PC-3 (cell line): Measurements from ENCODE around the gene TSPAN9. TPM values are rescaled to one million over a fixed set of nuclear protein-coding genes. Genes with fewer than 3 reads are reported as not detected.
A peak's percentile ranks its signal among the peaks of the same experiment; 100 is the strongest.

Experiments
- ATAC-seq: fragments of 200-7000 bp; cut with Tn5 transposase; 2 replicates; pipeline ENCODE4 v1.9.1; 2020; ENCODE audit warnings: mild to moderate bottlenecking, moderate library complexity
- BruUV-seq: library from RNA; stranded (reverse); fragments of 400-500 nt; replicated peaks from 2 replicates; lab custom pipeline; 2021; lab: Mats Ljungman, UMichigan
- CTCF ChIA-PET: fragments of 300-600 bp; sonication (Branson Sonifier 250); formaldehyde crosslinking; loops from one replicate; lab custom pipeline; 2022; ENCODE audit warnings: antibody characterized with exemption; lab: Charles Lee
- POLR2A ChIA-PET: fragments of 300-600 bp; sonication (Branson Sonifier 250); formaldehyde crosslinking; loops from one replicate; lab custom pipeline; 2022; ENCODE audit warnings: antibody characterized with exemption; ENCODE audit not compliant: unreplicated experiment; lab: Charles Lee
- DNase-seq: peaks from one replicate; pipeline ENCODE4 v3.0.0-alpha.2; 2015
- H2AFZ ChIP-seq: fragments of 300-600 bp; sonication (generic); 2 replicates; pipeline ENCODE4 v1.6.0; 2016; ENCODE audit warnings: antibody characterized with exemption, low read length
- H3F3A ChIP-seq: fragments of 300-600 bp; sonication (generic); one replicate; pipeline ENCODE4 v1.6.0; 2017; ENCODE audit warnings: antibody characterized with exemption, low read length, control low read depth, mild to moderate bottlenecking; ENCODE audit not compliant: unreplicated experiment
- H3K27ac ChIP-seq: fragments of 300-600 bp; sonication (generic); 2 replicates; pipeline ENCODE4 v1.5.1; 2016; ENCODE audit warnings: mild to moderate bottlenecking, low read length
- H3K27me3 ChIP-seq: fragments of 300-600 bp; sonication (generic); 2 replicates; pipeline ENCODE4 v1.6.1; 2016; ENCODE audit warnings: low read length, mixed read lengths
- H3K36me3 ChIP-seq: fragments of 300-600 bp; sonication (generic); 2 replicates; pipeline ENCODE4 v1.6.1; 2016; ENCODE audit warnings: low read depth, mixed run types, low read length, mixed read lengths
- H3K4me1 ChIP-seq: fragments of 300-600 bp; sonication (generic); 2 replicates; pipeline ENCODE4 v1.5.1; 2016; ENCODE audit warnings: low read length; ENCODE audit not compliant: insufficient read depth
- H3K4me2 ChIP-seq: fragments of 300-600 bp; sonication (generic); 2 replicates; pipeline ENCODE4 v1.6.0; 2016; ENCODE audit warnings: low read length
- H3K4me3 ChIP-seq: fragments of 300-600 bp; sonication (generic); 2 replicates; pipeline ENCODE4 v1.5.1; 2016; ENCODE audit warnings: mild to moderate bottlenecking, low read length, mixed read lengths
- H3K79me2 ChIP-seq: fragments of 300-600 bp; sonication (generic); 2 replicates; pipeline ENCODE4 v1.6.1; 2017; ENCODE audit warnings: low read length, mixed read lengths
- H3K9ac ChIP-seq: fragments of 300-600 bp; sonication (generic); 2 replicates; pipeline ENCODE4 v1.6.0; 2016; ENCODE audit warnings: mild to moderate bottlenecking, low read length
- H3K9me2 ChIP-seq: fragments of 300-600 bp; sonication (generic); replicated peaks from 2 replicates; pipeline ENCODE4 v1.6.1; 2016; ENCODE audit warnings: mixed run types, low read length, mixed read lengths
- H3K9me3 ChIP-seq: fragments of 300-600 bp; sonication (generic); 2 replicates; pipeline ENCODE4 v1.6.1; 2016; ENCODE audit warnings: low read length, mixed read lengths
- H4K20me1 ChIP-seq: fragments of 300-600 bp; sonication (generic); 2 replicates; pipeline ENCODE4 v1.6.1; 2016; ENCODE audit warnings: low read length, mixed read lengths
- EZH2 ChIP-seq: fragments of 300-600 bp; sonication (generic); IDR thresholded peaks from one replicate; pipeline ENCODE4 v1.6.1; 2017; ENCODE audit warnings: antibody characterized with exemption, mild to moderate bottlenecking, low read length; ENCODE audit not compliant: unreplicated experiment
- EZH2phosphoT487 ChIP-seq: fragments of 300-600 bp; sonication (generic); IDR thresholded peaks from 2 replicates; pipeline ENCODE4 v1.6.1; 2018; ENCODE audit warnings: mild to moderate bottlenecking, antibody characterized with exemption, low read length, borderline replicate concordance
- intact Hi-C: fragments of 100-400 bp; cut with micrococcal nuclease; formaldehyde crosslinking; loops from 2 replicates; pipeline ENCODE4 v1.9.0; 2023
- total RNA-seq: library from RNA; depleted of rRNA; stranded (reverse); fragments of >200 nt; gene quantifications from 2 replicates; pipeline ENCODE4 v1.2.3, GENCODE V29; 2014
- TF ChIP-seq, protein P1 (sequence below): fragments of 300-600 bp; sonication (generic); conservative IDR thresholded peaks from 2 replicates; pipeline ENCODE4 v1.5.1; 2017; ENCODE audit warnings: antibody characterized with exemption, low read depth, mild to moderate bottlenecking, low read length

The TSPAN9 gene
- total RNA-seq, 1 experiment from 2014 or later, result 6.2 TPM

DNA sequence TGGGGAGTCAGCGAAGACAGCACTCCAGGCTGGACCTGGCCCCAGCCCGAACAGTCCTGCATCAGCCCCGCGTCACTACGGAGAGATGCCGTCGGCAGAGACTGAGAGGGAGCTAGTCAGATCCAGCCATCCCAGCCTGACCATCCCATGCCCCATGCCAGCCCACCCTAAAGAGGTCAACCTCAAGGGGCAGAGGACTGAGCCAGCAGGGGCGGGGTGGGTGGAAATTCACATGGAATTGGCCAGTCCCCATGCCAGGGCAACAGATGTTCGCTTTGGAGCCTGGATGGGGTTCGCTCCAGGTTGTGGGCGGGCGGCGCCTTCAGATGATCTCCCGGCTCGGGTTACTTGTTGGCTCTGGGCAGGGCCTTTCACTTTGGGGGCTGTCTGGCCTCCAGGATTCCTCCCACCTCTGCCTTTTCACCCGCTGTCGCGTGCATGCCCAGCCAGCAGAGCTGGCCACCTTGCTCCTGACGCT is 154.3 kb downstream of the TSPAN9 start:
- CTCF ChIA-PET, result no interaction called here
- Histone ChIP-seq H3K4me1 (no peaks in the 10 kb centered on the region), H3K27me3 (no peaks in the 10 kb centered on the region), H3K27ac (no peak overlapping the region), H4K20me1 (no peaks in the 10 kb centered on the region), H2AFZ (no peak overlapping the region), H3K4me3 (no peak overlapping the region), H3K79me2 (no peaks in the 10 kb centered on the region), H3K9ac (no peak overlapping the region), H3F3A (no peaks in the 10 kb centered on the region), H3K36me3 (no peaks in the 10 kb centered on the region), H3K9me3 (no peaks in the 10 kb centered on the region), H3K4me2 (no peak overlapping the region), H3K9me2 (no peaks in the 10 kb centered on the region)
- no peak for ATAC-seq
- POLR2A ChIA-PET, result no interaction called here
- intact Hi-C loops, result no loop called here
- BruUV-seq, result no TSS peak
- DNase-seq, result no peak
- TF ChIP-seq EZH2phosphoT487 (no peak), EZH2 (no peak)
- TF ChIP-seq, protein P1, sequence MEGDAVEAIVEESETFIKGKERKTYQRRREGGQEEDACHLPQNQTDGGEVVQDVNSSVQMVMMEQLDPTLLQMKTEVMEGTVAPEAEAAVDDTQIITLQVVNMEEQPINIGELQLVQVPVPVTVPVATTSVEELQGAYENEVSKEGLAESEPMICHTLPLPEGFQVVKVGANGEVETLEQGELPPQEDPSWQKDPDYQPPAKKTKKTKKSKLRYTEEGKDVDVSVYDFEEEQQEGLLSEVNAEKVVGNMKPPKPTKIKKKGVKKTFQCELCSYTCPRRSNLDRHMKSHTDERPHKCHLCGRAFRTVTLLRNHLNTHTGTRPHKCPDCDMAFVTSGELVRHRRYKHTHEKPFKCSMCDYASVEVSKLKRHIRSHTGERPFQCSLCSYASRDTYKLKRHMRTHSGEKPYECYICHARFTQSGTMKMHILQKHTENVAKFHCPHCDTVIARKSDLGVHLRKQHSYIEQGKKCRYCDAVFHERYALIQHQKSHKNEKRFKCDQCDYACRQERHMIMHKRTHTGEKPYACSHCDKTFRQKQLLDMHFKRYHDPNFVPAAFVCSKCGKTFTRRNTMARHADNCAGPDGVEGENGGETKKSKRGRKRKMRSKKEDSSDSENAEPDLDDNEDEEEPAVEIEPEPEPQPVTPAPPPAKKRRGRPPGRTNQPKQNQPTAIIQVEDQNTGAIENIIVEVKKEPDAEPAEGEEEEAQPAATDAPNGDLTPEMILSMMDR, result no peak

DNA sequence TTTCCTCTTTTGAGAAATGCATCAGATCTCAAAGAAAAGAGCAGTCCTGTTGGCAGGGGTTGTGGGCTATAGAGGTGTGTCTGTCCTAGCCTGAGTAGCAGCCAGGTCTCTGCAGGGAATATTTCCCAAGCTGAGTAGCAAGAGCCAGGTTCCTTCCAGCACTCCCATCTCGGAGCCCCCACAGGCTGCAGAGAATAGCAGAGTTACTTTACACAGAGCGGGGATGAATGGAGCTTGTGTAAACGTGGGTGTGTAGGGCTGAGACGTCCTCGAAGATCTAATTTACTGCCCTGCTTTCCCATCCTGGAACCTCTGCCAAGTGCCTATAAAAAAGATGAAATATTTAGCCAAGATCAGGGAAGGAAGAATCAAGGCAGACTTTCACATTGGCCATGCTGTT is 156.6 kb downstream of the TSPAN9 start:
- TF ChIP-seq EZH2, result no peak
- no peak for TF ChIP-seq EZH2phosphoT487
- TF ChIP-seq, protein P1, result no peak
- ATAC-seq, result peak; percentile 90
- no peaks in the 10 kb centered on the region for H3K9me2 ChIP-seq
- no peak overlapping the region for H3K27ac ChIP-seq
- no peak overlapping the region for H2AFZ ChIP-seq
- intact Hi-C loops, result no loop called here
- H3K79me2 ChIP-seq, result no peaks in the 10 kb centered on the region
- DNase-seq, result peak; percentile 3
- ChIA-PET POLR2A (no interaction called here), CTCF (no interaction called here)
- BruUV-seq, result no TSS peak
- H3K9ac ChIP-seq, result no peak overlapping the region
- H3K4me1 ChIP-seq, result no peaks in the 10 kb centered on the region
- H3K9me3 ChIP-seq, result no peaks in the 10 kb centered on the region
- no peaks in the 10 kb centered on the region for H3K27me3 ChIP-seq
- no peaks in the 10 kb centered on the region for H3K36me3 ChIP-seq
- no peak overlapping the region for H3K4me3 ChIP-seq
- H3F3A ChIP-seq, result no peaks in the 10 kb centered on the region
- H4K20me1 ChIP-seq, result no peaks in the 10 kb centered on the region
- H3K4me2 ChIP-seq, result no peak overlapping the region

DNA sequence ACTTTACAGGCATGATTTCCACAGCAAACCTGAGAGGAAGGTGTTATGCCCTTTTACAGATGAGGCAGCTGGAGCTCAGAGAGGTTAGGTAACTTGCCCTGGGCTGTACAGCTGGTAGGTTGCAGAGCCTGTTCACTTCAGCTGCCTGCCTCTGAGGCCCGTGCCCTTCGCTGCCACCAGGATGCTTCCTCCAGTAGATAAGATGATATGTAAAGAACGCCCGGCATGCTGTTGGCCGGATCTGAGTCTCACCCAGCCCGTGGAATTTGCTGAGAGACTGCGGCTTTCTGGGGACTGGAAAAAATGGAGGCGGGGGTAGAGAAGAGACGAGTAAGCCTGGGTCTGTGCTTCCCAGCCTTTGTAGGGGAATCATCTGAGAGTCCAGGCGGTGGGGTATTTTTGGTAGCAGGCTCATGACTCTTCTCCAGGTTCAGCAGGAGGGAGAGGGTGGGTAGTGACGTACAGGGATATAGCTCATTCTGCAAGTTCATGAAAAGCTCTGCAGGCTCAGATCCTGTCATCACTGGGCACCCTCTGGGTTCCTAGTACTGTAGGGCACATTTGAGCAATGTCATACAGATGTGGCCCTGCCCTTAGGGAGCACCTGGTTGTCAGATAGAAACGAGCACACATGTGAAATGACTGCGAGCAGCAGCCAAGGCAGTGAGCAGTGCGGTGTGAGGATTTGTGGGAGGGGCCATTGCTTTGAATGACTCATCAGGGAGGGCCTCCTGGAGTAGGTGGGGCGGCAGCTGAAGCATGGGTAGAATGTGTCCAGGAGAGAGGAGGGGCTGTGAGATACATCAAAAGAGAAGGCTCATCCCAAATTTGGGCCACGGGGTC is 159.4 kb downstream of the TSPAN9 start:
- no peaks in the 10 kb centered on the region for H4K20me1 ChIP-seq
- ChIA-PET CTCF (no interaction called here), POLR2A (no interaction called here)

More for the DNA sequence above, 159.4 kb downstream of the TSPAN9 start:
- no peaks in the 10 kb centered on the region for H3K9me3 ChIP-seq
- H3K9ac ChIP-seq, result no peak overlapping the region
- DNase-seq, result peak; percentile 53
- intact Hi-C loops, result no loop called here
- TF ChIP-seq, protein P1, result no peak
- TF ChIP-seq EZH2phosphoT487, result no peak
- no peak for TF ChIP-seq EZH2
- no peaks in the 10 kb centered on the region for H3K4me1 ChIP-seq
- H3K79me2 ChIP-seq, result no peaks in the 10 kb centered on the region
- H2AFZ ChIP-seq, result no peak overlapping the region
- no peaks in the 10 kb centered on the region for H3K9me2 ChIP-seq
- no peaks in the 10 kb centered on the region for H3K27me3 ChIP-seq
- no peak overlapping the region for H3K27ac ChIP-seq
- H3K4me2 ChIP-seq, result no peak overlapping the region
- no TSS peak for BruUV-seq
- H3K36me3 ChIP-seq, result no peaks in the 10 kb centered on the region
- H3F3A ChIP-seq, result no peaks in the 10 kb centered on the region
- H3K4me3 ChIP-seq, result no peak overlapping the region
- peak; percentile 78 for ATAC-seq
